ENCODE results near the gene GSTO2.
A peak's percentile ranks its signal among the peaks of the same experiment; 100 is the strongest.

GSTO2 gene

DNA sequence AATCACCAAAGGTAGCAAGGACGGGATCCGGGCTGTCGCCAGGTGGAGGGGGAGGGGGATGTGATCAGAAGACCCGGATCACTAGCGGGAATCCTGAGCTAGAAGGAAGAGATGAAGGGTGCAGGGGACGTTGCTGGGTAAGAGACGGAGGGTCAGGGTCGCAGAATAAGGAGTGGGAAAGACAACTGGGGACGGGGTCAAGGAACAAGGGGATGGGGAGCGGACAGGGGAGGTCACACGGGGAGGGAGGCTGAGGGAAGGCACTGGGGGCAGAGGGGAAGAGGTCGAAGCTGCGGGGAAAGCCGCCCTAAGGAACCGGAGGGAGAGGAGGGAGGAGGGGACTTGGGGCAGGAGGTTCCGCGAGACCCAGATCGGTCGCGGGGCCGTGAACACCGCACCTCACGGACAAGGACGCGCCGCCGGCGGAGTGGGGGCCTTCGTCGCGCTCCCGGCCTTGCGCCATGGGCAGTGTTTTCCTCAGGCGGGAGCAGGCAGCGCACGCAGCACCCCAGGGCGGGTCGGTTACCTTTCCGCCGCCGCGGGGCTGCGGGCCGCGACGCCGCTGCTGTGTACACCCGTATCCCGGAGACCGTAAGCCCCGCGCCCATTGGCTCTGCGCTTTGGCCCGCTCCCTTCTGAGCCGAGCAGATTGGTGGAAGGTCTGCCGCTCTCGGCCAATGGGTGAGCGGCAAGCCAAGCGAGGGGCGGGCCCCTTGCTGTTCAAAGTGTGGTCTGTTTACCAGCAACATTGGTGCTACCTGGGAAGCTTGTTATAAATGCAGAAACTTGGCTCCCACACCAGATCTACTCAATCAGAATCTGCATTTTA is 37.0 kb upstream of the GSTO2 start, which contains the start of gene CFAP43:
TSS of gene CFAP43 (minus strand) at position 581 of the 829 bp plus-strand sequence. CDS start at position 463, 118 bp downstream.
- peak; percentile 100 for DNase-seq
- no peaks in the 10 kb centered on the region for H3K9me3 ChIP-seq (ENCODE audit: insufficient read depth, low read depth, low read length)
- H2AFZ ChIP-seq (ENCODE audit: insufficient read depth, low read length, poor library complexity), result peak within 1 kb of the TSS; percentile 67
- no peak within 1 kb of the TSS for H2BK5ac ChIP-seq (ENCODE audit: low read depth, low read length, poor library complexity)
- peaks cover 0 to 2% of the 10 kb centered on the region in 2 experiments for H3K4me1 ChIP-seq (ENCODE audit: control insufficient read depth in 1 of 2, insufficient read depth in 2 of 2, low read length in 2 of 2)
- no peak within 1 kb of the TSS for H3K18ac ChIP-seq (ENCODE audit: low read length)
- no peak within 1 kb of the TSS for H2BK12ac ChIP-seq (ENCODE audit: low read length)
- H3K27ac ChIP-seq (ENCODE audit: low read depth, low read length), result no peak within 1 kb of the TSS
- no peak within 1 kb of the TSS for H2AK5ac ChIP-seq (ENCODE audit: low read length)
- no peak within 1 kb of the TSS for H4K12ac ChIP-seq (ENCODE audit: low read depth, low read length)
- H3K4me2 ChIP-seq (ENCODE audit: low read length), result peak within 1 kb of the TSS; percentile 96
- peak within 1 kb of the TSS; percentile 3 for H4K8ac ChIP-seq (ENCODE audit: low read depth, low read length)
- H2BK120ac ChIP-seq (ENCODE audit: insufficient read depth, low read length, poor library complexity), result no peak within 1 kb of the TSS
- WGBS (ENCODE audit: extremely low coverage, insufficient coverage, insufficient read length), result no CpG with 5 or more reads among the region's 60 CpGs
- H3K79me1 ChIP-seq (ENCODE audit: low read length), result no peaks in the 10 kb centered on the region
- H3K14ac ChIP-seq (ENCODE audit: low read length), result no peak within 1 kb of the TSS
- peak within 1 kb of the TSS; percentile 84 for H3K9ac ChIP-seq (ENCODE audit: low read length)
- H3K4me3 ChIP-seq (ENCODE audit: low read depth, low read length), result peak within 1 kb of the TSS; percentile 99
- no peaks in the 10 kb centered on the region for H3K79me2 ChIP-seq (ENCODE audit: control insufficient read depth, insufficient read depth, low read length, poor library complexity)
- no peak within 1 kb of the TSS for H3K4ac ChIP-seq (ENCODE audit: low read depth, low read length)
- no peak within 1 kb of the TSS for H4K91ac ChIP-seq (ENCODE audit: low read depth, low read length)
- H3K36me3 ChIP-seq (ENCODE audit: control insufficient read depth in 1 of 2, insufficient read depth in 2 of 2, low read length in 2 of 2), result no peaks in the 10 kb centered on the region
- H3K27me3 ChIP-seq (ENCODE audit: insufficient read depth, low read length), result no peaks in the 10 kb centered on the region
- no peak within 1 kb of the TSS for H3K23ac ChIP-seq (ENCODE audit: low read length)

GRCh38 chr10:104232613-104233102 is 36.3 kb upstream of the GSTO2 start:
- Histone ChIP-seq H3K4ac (ENCODE audit: low read depth, low read length) (no peak overlapping the region), H3K9ac (ENCODE audit: low read length) (no peak overlapping the region), H2AK5ac (ENCODE audit: low read length) (no peak overlapping the region), H3K4me2 (ENCODE audit: low read length) (peak overlapping the region; percentile 85), H3K27ac (ENCODE audit: low read depth, low read length) (no peak overlapping the region), H4K8ac (ENCODE audit: low read depth, low read length) (no peak overlapping the region), H4K91ac (ENCODE audit: low read depth, low read length) (no peak overlapping the region), H3K36me3 (ENCODE audit: control insufficient read depth in 1 of 2, insufficient read depth in 2 of 2, low read length in 2 of 2) (no peaks in the 10 kb centered on the region), H3K18ac (ENCODE audit: low read length) (no peak overlapping the region), H2BK5ac (ENCODE audit: low read depth, low read length, poor library complexity) (no peak overlapping the region), H3K9me3 (ENCODE audit: insufficient read depth, low read depth, low read length) (no peaks in the 10 kb centered on the region), H2BK120ac (ENCODE audit: insufficient read depth, low read length, poor library complexity) (no peak overlapping the region), H2BK12ac (ENCODE audit: low read length) (no peak overlapping the region), H3K79me1 (ENCODE audit: low read length) (no peaks in the 10 kb centered on the region), H3K4me1 (ENCODE audit: control insufficient read depth in 1 of 2, insufficient read depth in 2 of 2, low read length in 2 of 2) (peaks cover 0 to 2% of the 10 kb centered on the region in 2 experiments), H3K4me3 (ENCODE audit: low read depth, low read length) (peak overlapping the region; percentile 67), H3K14ac (ENCODE audit: low read length) (no peak overlapping the region), H2AFZ (ENCODE audit: insufficient read depth, low read length, poor library complexity) (peak overlapping the region; percentile 67), H3K79me2 (ENCODE audit: control insufficient read depth, insufficient read depth, low read length, poor library complexity) (no peaks in the 10 kb centered on the region), H4K12ac (ENCODE audit: low read depth, low read length) (no peak overlapping the region), H3K23ac (ENCODE audit: low read length) (no peak overlapping the region), H3K27me3 (ENCODE audit: insufficient read depth, low read length) (no peaks in the 10 kb centered on the region)
- no CpG with 5 or more reads among the region's 20 CpGs for WGBS (ENCODE audit: extremely low coverage, insufficient coverage, insufficient read length)
- peak; percentile 79 to 88 for DNase-seq

DNA sequence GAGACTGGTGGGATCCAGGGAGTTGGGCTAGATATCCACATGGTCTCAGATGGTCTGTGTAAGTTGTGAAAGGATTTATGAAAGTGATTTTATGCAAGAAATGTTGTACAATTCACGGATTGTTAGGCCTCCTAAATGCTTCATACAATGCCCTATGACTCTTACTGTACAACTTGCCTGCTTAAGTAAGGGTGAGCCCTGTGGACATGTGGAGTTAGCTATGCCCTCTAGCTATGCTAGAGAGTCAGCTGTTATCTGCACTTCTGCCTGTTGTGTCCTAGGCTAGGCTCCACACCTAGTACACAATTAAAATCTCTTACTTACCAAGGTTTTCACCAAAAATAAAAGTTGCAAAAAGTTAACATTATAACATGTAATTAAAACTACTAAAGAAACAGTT is 35.2 kb upstream of the GSTO2 start:
- peak in 1 of 2 donors; percentile 5 for DNase-seq
- no peak overlapping the region for H3K18ac ChIP-seq (ENCODE audit: low read length)
- no peaks in the 10 kb centered on the region for H3K36me3 ChIP-seq (ENCODE audit: control insufficient read depth in 1 of 2, insufficient read depth in 2 of 2, low read length in 2 of 2)
- H4K8ac ChIP-seq (ENCODE audit: low read depth, low read length), result no peak overlapping the region
- no peaks in the 10 kb centered on the region for H3K9me3 ChIP-seq (ENCODE audit: insufficient read depth, low read depth, low read length)
- H3K79me2 ChIP-seq (ENCODE audit: control insufficient read depth, insufficient read depth, low read length, poor library complexity), result no peaks in the 10 kb centered on the region
- WGBS (ENCODE audit: extremely low coverage, insufficient coverage, insufficient read length), result no CpG with 5 or more reads among the region's 1 CpG
- no peak overlapping the region for H4K91ac ChIP-seq (ENCODE audit: low read depth, low read length)
- H3K4ac ChIP-seq (ENCODE audit: low read depth, low read length), result no peak overlapping the region
- H3K79me1 ChIP-seq (ENCODE audit: low read length), result no peaks in the 10 kb centered on the region
- H3K23ac ChIP-seq (ENCODE audit: low read length), result no peak overlapping the region
- H3K14ac ChIP-seq (ENCODE audit: low read length), result no peak overlapping the region
- H3K27me3 ChIP-seq (ENCODE audit: insufficient read depth, low read length), result no peaks in the 10 kb centered on the region
- no peak overlapping the region for H2BK5ac ChIP-seq (ENCODE audit: low read depth, low read length, poor library complexity)
- H4K12ac ChIP-seq (ENCODE audit: low read depth, low read length), result no peak overlapping the region
- no peak overlapping the region for H3K27ac ChIP-seq (ENCODE audit: low read depth, low read length)
- H3K4me1 ChIP-seq (ENCODE audit: control insufficient read depth in 1 of 2, insufficient read depth in 2 of 2, low read length in 2 of 2), result peaks cover 0 to 2% of the 10 kb centered on the region in 2 experiments
- no peak overlapping the region for H3K9ac ChIP-seq (ENCODE audit: low read length)
- H3K4me3 ChIP-seq (ENCODE audit: low read depth, low read length), result no peak overlapping the region
- H2AK5ac ChIP-seq (ENCODE audit: low read length), result no peak overlapping the region
- H2BK120ac ChIP-seq (ENCODE audit: insufficient read depth, low read length, poor library complexity), result no peak overlapping the region
- H2BK12ac ChIP-seq (ENCODE audit: low read length), result no peak overlapping the region
- H2AFZ ChIP-seq (ENCODE audit: insufficient read depth, low read length, poor library complexity), result no peak overlapping the region
- no peak overlapping the region for H3K4me2 ChIP-seq (ENCODE audit: low read length)

GRCh38 chr10:104234934-104235333 is 34.0 kb upstream of the GSTO2 start:
- Histone ChIP-seq H4K12ac (ENCODE audit: low read depth, low read length) (no peak overlapping the region), H3K4me1 (ENCODE audit: control insufficient read depth in 1 of 2, insufficient read depth in 2 of 2, low read length in 2 of 2) (peaks cover 0 to 2% of the 10 kb centered on the region in 2 experiments), H3K4me3 (ENCODE audit: low read depth, low read length) (no peak overlapping the region), H3K36me3 (ENCODE audit: control insufficient read depth in 1 of 2, insufficient read depth in 2 of 2, low read length in 2 of 2) (no peaks in the 10 kb centered on the region), H3K27me3 (ENCODE audit: insufficient read depth, low read length) (no peaks in the 10 kb centered on the region), H3K27ac (ENCODE audit: low read depth, low read length) (no peak overlapping the region), H4K8ac (ENCODE audit: low read depth, low read length) (no peak overlapping the region), H2AFZ (ENCODE audit: insufficient read depth, low read length, poor library complexity) (no peak overlapping the region), H3K9ac (ENCODE audit: low read length) (no peak overlapping the region), H3K4ac (ENCODE audit: low read depth, low read length) (no peak overlapping the region), H2BK120ac (ENCODE audit: insufficient read depth, low read length, poor library complexity) (no peak overlapping the region), H3K23ac (ENCODE audit: low read length) (no peak overlapping the region), H2AK5ac (ENCODE audit: low read length) (no peak overlapping the region), H4K91ac (ENCODE audit: low read depth, low read length) (no peak overlapping the region), H3K79me1 (ENCODE audit: low read length) (no peaks in the 10 kb centered on the region), H2BK12ac (ENCODE audit: low read length) (no peak overlapping the region), H3K18ac (ENCODE audit: low read length) (no peak overlapping the region), H3K14ac (ENCODE audit: low read length) (no peak overlapping the region), H3K4me2 (ENCODE audit: low read length) (no peak overlapping the region), H3K9me3 (ENCODE audit: insufficient read depth, low read depth, low read length) (no peaks in the 10 kb centered on the region), H2BK5ac (ENCODE audit: low read depth, low read length, poor library complexity) (no peak overlapping the region), H3K79me2 (ENCODE audit: control insufficient read depth, insufficient read depth, low read length, poor library complexity) (no peaks in the 10 kb centered on the region)
- DNase-seq, result no peak
- WGBS (ENCODE audit: extremely low coverage, insufficient coverage, insufficient read length), result no CpG with 5 or more reads among the region's 1 CpG

All from trophoblast cell (in vitro differentiated cells and primary cell).